A549 (cell line): ENCODE results near the gene CEP126.

ENCODE experiments used
- CEBPB ChIP-seq, 2 experiments: fragments of >200 bp in 1 of 2; sonication (Bioruptor Twin) in 1 of 2; formaldehyde crosslinking in 1 of 2; IDR thresholded peaks; 2 replicates each; pipeline ENCODE4 v1.6.1; 2012 to 2016
- CHD2 ChIP-seq: fragments of 150-350 bp; IDR thresholded peaks from 2 replicates; pipeline ENCODE4 v1.6.1; 2014; ENCODE audit warnings: low read length; ENCODE audit not compliant: partially characterized antibody
- HOXB5 ChIP-seq: fragments of 250-450 bp; sonication (Bioruptor Pico); IDR thresholded peaks from 2 replicates; pipeline ENCODE4 v1.5.0; 2020; ENCODE audit warnings: mild to moderate bottlenecking, moderate library complexity
- JUN ChIP-seq, 2 experiments: fragments of >200 bp; sonication (Bioruptor Twin); formaldehyde crosslinking; IDR thresholded peaks; 2 replicates in 1 of 2; 3 replicates in 1 of 2; pipeline ENCODE4 v1.6.1; 2016 to 2017
- MAFK ChIP-seq: fragments of 450-650 bp; IDR thresholded peaks from 2 replicates; pipeline ENCODE4 v1.6.1; 2014; ENCODE audit not compliant: partially characterized antibody
- NR3C1 ChIP-seq: fragments of >200 bp; sonication (Bioruptor Twin); formaldehyde crosslinking; IDR thresholded peaks from 3 replicates; pipeline ENCODE4 v1.6.1; 2017
- POLR2A ChIP-seq: IDR thresholded peaks from 2 replicates; pipeline ENCODE4 v1.6.1; 2012; ENCODE audit warnings: mild to moderate bottlenecking, low read length
- SMC3 ChIP-seq: fragments of >200 bp; sonication (Bioruptor Twin); formaldehyde crosslinking; IDR thresholded peaks from 3 replicates; pipeline ENCODE4 v1.6.1; 2018; ENCODE audit warnings: inconsistent platforms
- TF ChIP-seq, protein P1 (sequence below): fragments of >200 bp; sonication (Bioruptor Twin); formaldehyde crosslinking; IDR thresholded peaks from 3 replicates; pipeline ENCODE4 v1.5.1; 2016
- TF ChIP-seq, protein P2 (sequence below): IDR thresholded peaks from 2 replicates; pipeline ENCODE4 v1.6.1; 2012
- TF ChIP-seq, protein P3 (sequence below): fragments of 200-600 bp; sonication (generic); IDR thresholded peaks from 2 replicates; pipeline ENCODE4 v1.6.1; 2016; ENCODE audit warnings: antibody characterized with exemption, mild to moderate bottlenecking, moderate library complexity

DNA sequence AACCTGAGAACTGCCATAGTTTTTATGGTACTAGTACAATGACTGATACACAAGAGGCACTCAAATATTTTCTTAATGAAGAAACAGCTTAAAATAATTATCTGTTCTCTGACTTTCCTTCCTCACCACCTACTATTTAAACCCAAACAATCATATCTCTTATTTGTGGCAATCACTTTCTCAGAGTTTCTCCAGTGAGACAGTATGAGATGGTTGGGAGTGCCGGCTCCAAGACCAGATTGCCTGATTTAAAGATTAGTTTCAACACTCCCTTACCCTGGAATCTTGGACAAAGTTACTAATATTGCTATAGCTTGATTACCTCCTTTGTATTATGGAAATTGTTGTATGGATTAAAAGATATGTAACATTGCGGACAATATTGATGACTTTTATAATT lies 5.7 kb upstream of the CEP126 start:
- TF ChIP-seq, protein P1, sequence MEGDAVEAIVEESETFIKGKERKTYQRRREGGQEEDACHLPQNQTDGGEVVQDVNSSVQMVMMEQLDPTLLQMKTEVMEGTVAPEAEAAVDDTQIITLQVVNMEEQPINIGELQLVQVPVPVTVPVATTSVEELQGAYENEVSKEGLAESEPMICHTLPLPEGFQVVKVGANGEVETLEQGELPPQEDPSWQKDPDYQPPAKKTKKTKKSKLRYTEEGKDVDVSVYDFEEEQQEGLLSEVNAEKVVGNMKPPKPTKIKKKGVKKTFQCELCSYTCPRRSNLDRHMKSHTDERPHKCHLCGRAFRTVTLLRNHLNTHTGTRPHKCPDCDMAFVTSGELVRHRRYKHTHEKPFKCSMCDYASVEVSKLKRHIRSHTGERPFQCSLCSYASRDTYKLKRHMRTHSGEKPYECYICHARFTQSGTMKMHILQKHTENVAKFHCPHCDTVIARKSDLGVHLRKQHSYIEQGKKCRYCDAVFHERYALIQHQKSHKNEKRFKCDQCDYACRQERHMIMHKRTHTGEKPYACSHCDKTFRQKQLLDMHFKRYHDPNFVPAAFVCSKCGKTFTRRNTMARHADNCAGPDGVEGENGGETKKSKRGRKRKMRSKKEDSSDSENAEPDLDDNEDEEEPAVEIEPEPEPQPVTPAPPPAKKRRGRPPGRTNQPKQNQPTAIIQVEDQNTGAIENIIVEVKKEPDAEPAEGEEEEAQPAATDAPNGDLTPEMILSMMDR, result no peak
- TF ChIP-seq CEBPB (IDR thresholded peaks at IDR 0.05) (no peak), NR3C1 (no peak), MAFK (no peak), POLR2A (no peak), SMC3 (no peak), HOXB5 (CRISPR knock-in tag) (no peak), JUN (IDR thresholded peaks at IDR 0.05) (no peak), CHD2 (no peak)
- TF ChIP-seq, protein P2, sequence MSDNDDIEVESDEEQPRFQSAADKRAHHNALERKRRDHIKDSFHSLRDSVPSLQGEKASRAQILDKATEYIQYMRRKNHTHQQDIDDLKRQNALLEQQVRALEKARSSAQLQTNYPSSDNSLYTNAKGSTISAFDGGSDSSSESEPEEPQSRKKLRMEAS, result no peak
- TF ChIP-seq, protein P3, sequence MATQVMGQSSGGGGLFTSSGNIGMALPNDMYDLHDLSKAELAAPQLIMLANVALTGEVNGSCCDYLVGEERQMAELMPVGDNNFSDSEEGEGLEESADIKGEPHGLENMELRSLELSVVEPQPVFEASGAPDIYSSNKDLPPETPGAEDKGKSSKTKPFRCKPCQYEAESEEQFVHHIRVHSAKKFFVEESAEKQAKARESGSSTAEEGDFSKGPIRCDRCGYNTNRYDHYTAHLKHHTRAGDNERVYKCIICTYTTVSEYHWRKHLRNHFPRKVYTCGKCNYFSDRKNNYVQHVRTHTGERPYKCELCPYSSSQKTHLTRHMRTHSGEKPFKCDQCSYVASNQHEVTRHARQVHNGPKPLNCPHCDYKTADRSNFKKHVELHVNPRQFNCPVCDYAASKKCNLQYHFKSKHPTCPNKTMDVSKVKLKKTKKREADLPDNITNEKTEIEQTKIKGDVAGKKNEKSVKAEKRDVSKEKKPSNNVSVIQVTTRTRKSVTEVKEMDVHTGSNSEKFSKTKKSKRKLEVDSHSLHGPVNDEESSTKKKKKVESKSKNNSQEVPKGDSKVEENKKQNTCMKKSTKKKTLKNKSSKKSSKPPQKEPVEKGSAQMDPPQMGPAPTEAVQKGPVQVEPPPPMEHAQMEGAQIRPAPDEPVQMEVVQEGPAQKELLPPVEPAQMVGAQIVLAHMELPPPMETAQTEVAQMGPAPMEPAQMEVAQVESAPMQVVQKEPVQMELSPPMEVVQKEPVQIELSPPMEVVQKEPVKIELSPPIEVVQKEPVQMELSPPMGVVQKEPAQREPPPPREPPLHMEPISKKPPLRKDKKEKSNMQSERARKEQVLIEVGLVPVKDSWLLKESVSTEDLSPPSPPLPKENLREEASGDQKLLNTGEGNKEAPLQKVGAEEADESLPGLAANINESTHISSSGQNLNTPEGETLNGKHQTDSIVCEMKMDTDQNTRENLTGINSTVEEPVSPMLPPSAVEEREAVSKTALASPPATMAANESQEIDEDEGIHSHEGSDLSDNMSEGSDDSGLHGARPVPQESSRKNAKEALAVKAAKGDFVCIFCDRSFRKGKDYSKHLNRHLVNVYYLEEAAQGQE, result no peak
